ENCODE measurements around the gene NRCAM.
A peak's percentile ranks its signal among the peaks of the same experiment; 100 is the strongest.

The NRCAM gene

DNA sequence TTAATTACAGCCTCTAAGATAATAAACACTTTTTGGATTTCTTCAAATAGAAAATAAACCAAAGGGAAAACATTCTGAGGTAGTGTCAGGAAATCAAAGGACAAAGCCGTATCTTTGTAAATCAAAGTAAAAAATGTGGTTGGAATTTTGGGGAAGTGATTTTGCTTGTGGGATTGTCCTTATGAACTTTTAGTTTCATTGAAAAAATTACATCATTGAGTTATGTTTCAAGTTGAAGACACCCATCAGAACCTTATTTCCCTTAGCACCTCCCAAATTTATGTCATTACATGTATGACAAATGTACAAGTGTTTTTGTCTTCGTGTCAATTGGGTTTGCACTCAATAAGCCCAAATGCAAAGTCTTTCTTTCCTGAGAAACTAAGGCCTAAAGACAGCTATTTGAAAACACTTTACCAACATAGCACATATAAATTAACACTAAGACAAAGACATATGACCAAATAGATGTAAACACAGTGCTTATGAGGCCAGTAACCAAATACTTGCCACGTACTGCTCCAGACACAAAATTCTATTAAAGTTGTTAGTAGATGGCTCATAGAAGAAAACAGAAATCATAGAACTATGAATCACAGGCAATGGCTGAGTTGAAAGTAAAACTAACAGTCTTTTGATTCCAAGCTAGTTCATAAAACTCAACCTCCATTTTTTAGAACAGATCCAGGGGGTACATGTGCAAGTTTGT, 299.2 kb downstream of the NRCAM start:
- no peak for ATAC-seq
- DNase-seq: no peak

GRCh38 chr7:108152198-108152597, 304.0 kb downstream of the NRCAM start:
- DNase-seq (no peak), ATAC-seq (no peak)

DNA sequence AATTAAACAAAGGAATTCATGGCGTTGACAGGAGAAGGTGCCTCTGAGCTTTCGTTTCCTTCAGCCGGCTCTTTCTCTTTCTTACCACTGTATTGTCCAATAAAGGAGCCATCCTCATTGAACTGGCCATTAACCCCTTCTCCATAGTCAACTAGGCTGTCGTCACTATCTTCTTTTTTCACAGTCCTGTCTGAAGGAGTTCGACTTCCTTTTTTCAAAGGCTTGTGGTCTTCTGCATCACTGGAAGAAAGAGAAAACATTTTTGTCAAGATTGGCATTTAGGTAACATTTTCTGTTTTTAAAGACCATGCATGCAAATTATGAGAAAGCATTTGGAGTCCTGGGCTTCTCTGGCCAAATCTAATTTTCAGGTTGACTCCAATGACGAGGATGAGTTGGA, 306.3 kb downstream of the NRCAM start:
- DNase-seq: no peak

DNA sequence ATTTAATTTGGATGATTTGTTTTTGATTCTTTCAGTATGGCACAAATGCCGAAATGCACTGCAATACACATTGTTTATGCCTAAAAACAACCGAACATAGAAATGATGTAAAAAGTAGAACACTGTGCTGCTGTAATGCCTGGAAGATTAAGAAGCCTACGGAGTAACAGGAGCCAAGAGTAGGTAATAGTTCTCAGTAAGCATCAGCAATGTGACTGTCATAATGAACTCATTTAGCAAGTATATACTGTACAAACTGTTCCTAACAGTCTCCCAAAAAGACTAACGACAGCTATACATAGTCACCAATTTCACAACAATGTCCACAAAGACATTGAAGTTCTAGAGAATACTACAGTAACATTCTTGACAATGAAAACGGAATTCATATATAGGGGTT, 307.1 kb downstream of the NRCAM start:
- DNase-seq: no peak
- ATAC-seq: no peak

More for the DNA sequence above, 306.3 kb downstream of the NRCAM start:
- no peak for ATAC-seq

GRCh38 chr7:108147031-108147563, 309.1 kb downstream of the NRCAM start:
- DNase-seq: no peak
- ATAC-seq: no peak

DNA sequence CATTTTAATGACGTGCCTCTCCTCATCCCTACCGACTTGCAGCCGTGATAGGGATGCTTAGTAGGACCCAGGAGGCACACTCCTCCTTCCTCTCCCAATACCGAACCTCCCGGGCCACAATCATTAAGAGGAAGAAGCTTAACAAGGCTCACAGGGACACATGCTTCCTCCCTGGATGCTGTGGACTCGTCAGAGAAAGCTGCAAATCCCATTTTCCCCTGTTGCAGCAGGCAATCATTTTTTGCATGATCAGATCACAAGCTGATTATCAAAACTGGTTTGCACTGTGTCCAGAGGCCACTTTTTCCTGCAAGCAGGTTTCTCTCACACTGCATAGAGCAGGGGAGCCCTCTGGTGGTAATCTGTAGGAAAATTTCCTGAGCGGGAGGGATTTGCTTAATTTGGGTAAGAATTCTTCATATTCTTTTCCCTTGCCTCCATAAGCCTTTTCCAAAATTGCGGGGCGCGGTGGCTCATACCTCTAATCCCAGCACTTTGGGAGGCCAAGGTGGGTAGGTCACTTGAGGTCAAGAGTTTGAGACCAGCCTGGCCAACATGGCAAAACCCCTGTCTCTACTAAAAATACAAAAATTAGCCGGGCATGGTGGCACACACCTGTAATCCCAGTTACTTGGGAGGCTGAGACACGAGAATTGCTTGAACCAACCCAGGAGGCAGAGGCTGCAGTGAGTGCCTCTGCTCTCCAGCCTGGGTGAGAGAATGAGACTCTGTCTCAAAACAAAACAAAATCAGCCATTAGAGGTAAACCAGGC, 310.0 kb downstream of the NRCAM start:
- peak; percentile 58 for DNase-seq
- ATAC-seq: peak; percentile 69

DNA sequence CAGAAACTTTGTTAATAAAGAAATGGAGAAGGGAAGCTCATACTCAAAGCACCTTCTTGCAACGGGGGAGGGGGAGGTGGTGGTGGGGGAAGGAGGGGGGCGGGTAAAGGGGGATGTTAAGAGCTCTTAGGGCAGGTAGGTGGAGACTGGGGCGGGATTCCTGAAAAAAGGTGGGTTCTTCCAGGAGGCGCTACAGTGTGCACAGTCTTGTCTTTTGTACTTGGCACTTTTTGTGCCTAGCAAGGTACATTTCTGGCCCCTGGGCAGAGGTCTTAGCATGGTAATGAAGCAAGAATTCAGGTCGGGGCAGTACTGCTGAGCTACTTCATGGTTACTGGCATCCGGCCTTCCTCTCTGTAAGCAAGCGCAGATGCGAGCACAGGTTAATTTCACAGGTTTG, 310.8 kb downstream of the NRCAM start:
- DNase-seq: no peak
- no peak for ATAC-seq

DNA sequence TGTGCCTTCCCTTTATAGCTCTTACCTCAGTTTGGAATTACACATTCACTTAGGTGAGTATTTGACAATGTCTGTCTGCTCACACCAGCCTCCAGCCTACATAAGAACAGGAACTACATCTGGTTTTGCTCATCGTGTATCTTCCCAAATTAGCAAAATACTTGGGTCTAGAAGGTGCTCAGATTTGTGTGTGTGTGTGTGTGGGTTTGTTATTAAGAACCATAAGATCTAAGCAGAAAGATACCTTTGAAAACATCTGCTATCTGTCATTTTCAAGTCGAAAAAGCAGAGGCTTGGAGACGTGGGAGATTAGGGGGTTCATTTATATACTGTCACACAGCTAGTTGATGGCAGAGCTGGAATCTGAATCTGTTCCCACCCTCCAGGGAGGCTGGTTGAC, 311.3 kb downstream of the NRCAM start:
- no peak for ATAC-seq
- no peak for DNase-seq

- ATAC-seq (no peak), DNase-seq (no peak)
These were observed 312.4 kb downstream of the NRCAM start for GRCh38 chr7:108143658-108144420.

DNA sequence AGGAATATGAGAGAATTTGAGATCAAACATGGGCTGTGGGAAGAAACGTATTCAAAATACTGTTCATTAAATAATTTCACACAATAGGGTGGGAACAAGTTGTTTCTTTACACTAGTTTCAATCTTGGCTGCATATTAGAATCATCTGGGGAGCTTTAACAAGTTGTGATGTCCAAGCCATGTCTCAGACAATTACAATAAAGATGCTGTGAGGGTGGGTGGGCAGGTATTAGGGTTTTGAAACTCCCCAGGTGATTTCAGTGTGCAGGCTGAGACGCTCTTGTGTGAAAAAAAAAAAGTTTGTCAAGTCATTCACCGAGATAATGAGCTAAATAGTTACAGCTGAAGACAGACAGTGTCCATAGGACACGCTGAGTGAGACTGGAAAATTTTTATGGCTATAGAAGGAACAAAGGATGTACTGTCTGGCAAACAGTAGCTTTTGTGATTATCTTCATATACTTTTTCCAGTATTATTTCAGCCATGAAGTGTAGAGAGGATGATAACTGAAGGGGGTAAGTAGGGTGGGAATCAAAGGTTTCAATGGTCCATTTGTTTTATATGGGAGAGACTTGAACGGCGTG, 313.5 kb downstream of the NRCAM start:
- ATAC-seq: no peak
- no peak for DNase-seq

- ATAC-seq (no peak), DNase-seq (no peak)
These were observed 314.1 kb downstream of the NRCAM start for GRCh38 chr7:108142180-108142579.

GRCh38 chr7:108140671-108141070, 315.6 kb downstream of the NRCAM start:
- no peak for DNase-seq
- no peak for ATAC-seq

DNA sequence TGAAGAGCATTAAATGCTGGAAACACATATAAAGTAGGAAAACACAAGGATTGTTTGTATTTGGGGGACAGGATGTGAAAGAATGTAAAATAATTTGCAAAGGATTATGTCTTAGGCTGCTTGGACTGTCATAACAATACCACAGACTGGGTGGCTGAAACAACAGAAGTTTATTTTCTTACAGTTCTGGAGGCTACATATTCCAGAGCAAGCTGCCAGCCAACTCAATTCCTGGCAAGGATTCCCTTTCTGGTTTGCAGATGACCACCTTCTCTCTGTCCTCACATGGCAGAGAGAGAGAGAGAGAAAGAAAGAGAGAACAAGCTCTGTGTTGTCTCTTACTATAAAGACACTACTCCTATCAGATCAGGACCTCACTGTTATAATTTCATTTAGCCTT, 317.3 kb downstream of the NRCAM start:
- no peak for ATAC-seq

GRCh38 chr7:108137993-108138392, 318.2 kb downstream of the NRCAM start:
- ATAC-seq: peak; percentile 39
- DNase-seq: no peak

More for the DNA sequence above, 317.3 kb downstream of the NRCAM start:
- DNase-seq: no peak

- no peak for ATAC-seq
- no peak for DNase-seq
These were observed 319.2 kb downstream of the NRCAM start for GRCh38 chr7:108137040-108137439.

- peak; percentile 65 for ATAC-seq
- peak; percentile 17 for DNase-seq
These were observed 320.0 kb downstream of the NRCAM start for GRCh38 chr7:108136191-108136688.

DNA sequence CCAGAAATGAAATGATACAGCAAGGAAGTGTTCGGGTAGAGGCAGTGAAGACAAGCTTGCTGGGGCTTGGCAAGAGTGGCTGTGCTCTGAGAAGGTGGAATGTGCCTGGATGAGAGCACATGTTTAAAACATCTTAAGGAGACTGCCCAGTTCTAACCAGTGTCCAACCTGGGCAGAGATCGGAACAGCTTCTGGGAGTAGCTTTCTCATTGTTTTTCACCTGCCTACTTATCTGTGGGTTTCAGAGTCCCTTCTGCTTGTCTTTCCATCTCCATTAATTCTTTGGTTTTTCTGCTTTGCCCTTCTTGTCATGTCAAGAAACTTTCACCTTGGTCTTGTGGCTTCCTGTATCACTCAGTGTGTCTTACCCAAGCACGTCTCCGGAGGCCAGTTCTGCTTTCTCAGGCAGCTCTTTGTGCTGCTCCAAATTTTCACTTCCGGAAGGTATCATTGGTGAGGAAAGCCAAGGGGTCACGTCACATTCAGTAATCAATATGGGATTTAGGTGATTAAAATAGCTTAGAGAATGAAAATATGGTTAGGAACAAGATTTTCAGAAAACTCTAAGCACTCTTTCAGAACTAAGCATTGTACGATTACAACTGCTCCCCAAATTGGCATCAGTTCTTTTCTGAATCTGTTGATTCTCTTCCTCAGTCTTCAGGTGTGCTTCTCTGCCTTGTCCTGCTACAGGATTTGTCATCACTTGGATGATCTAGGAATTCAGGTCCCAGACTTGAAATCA, 320.6 kb downstream of the NRCAM start:
- peak; percentile 60 for DNase-seq
- ATAC-seq: peak; percentile 81

- ATAC-seq: no peak
These were observed 321.8 kb downstream of the NRCAM start for GRCh38 chr7:108134486-108134885.

DNA sequence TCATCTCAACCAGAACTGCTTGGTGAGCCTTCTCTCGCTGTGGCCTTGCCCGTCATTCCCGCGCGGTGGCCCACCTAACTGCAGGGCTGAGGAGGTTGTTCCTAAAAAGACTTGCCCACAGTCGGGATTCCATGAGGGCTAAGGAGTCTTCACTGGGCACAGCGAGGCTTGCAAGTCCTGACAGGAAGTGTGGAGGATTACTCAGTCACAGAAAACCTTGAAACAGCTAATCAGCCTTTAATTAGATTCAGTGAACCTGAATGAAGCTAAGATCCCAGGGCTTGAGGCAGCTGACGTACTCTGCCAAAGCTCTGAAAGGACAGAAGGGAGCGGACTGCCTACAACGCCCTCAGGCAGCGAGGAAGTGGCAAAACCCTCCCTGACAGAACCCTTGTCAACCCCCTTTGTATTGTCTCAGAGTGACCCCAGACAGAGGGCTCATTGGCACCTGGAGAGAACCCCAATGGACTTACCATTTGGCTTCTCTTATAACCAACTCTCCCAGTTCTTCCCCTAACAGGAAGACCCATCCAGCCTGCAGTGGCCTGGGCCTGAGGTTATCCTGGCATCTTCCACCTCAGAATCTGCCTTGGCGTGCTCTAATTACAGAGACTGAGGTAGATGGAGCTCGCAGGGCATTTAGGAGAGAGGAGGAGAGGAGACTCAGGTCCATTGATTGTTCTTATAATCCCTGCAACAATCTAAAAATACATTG, 323.5 kb downstream of the NRCAM start:
- no peak for DNase-seq
- ATAC-seq: no peak

More at GRCh38 chr7:108134486-108134885, 321.8 kb downstream of the NRCAM start:
- DNase-seq: no peak

GRCh38 chr7:108130261-108130660, 326.0 kb downstream of the NRCAM start, which contains the start of gene LAMB4:
LAMB4 (minus strand) TSS chr7:108130361; CDS start chr7:108123164, 7,197 bp downstream.
- DNase-seq: no peak
- no peak for ATAC-seq
